Ramos (cell line): ENCODE measurements around the gene NUFIP2.
"Not testable (repeated sequence)": the region's sequence is repeated elsewhere in the genome, so short reads cannot be mapped to it uniquely, and the experiment has no call there.

Experiments used
- in situ Hi-C: fragments of 300-500 bp; cut with MboI; formaldehyde crosslinking; loops from one replicate; pipeline ENCODE4 v1.14.3; 2022; ENCODE audit warnings: low sequenced_read_pairs; ENCODE audit not compliant: unreplicated experiment

NUFIP2 gene

GRCh38 chr17:29283496-29283895 is 10.5 kb downstream of the NUFIP2 start:
- in situ Hi-C loops: loop anchor here (25.0 kb wide), 1 partner anchor 446 kb away; the partner anchor contains the start of gene FAM222B

GRCh38 chr17:29279397-29280070 is 14.4 kb downstream of the NUFIP2 start:
- in situ Hi-C loops: loop anchor here (25.0 kb wide), 1 partner anchor 442 kb away; the partner anchor contains the start of gene FAM222B

- in situ Hi-C loops: loop anchor here (25.0 kb wide), 1 partner anchor 441 kb away; the partner anchor contains the start of gene FAM222B
Measured at GRCh38 chr17:29278692-29279091, 15.3 kb downstream of the NUFIP2 start.

- in situ Hi-C loops: no loop called here
Measured at GRCh38 chr17:29273924-29274323, 20.0 kb downstream of the NUFIP2 start.

GRCh38 chr17:29271980-29272379 is 22.0 kb downstream of the NUFIP2 start:
- in situ Hi-C loops: not testable (repeated sequence)

- in situ Hi-C loops: no loop called here
Measured at GRCh38 chr17:29263916-29264315, 30.0 kb downstream of the NUFIP2 start.

GRCh38 chr17:29257756-29258155 is 36.2 kb downstream of the NUFIP2 start:
- in situ Hi-C loops: no loop called here

- in situ Hi-C loops: no loop called here
Measured at GRCh38 chr17:29256735-29257466, 37.0 kb downstream of the NUFIP2 start.

GRCh38 chr17:29255926-29256522 is 37.9 kb downstream of the NUFIP2 start:
- in situ Hi-C loops: no loop called here

- in situ Hi-C loops: no loop called here
Measured at GRCh38 chr17:29253037-29253436, 40.9 kb downstream of the NUFIP2 start.

- in situ Hi-C loops: no loop called here
Measured at GRCh38 chr17:29252101-29252791, 41.7 kb downstream of the NUFIP2 start.

- in situ Hi-C loops: no loop called here
Measured at GRCh38 chr17:29251184-29251583, 42.8 kb downstream of the NUFIP2 start.

- in situ Hi-C loops: no loop called here
Measured at GRCh38 chr17:29250666-29251065, 43.3 kb downstream of the NUFIP2 start.

- in situ Hi-C loops: no loop called here
Measured at GRCh38 chr17:29248845-29249244, 45.1 kb downstream of the NUFIP2 start.

- in situ Hi-C loops: no loop called here
Measured at GRCh38 chr17:29247219-29247618, 46.7 kb downstream of the NUFIP2 start.

GRCh38 chr17:29246628-29247027 is 47.3 kb downstream of the NUFIP2 start, which contains the start of gene CRYBA1:
Gene CRYBA1, plus strand, starts transcription at chr17:29246859. Its CDS starts 5 bp downstream, at chr17:29246864.
- in situ Hi-C loops: no loop called here

GRCh38 chr17:29245401-29245800 is 48.5 kb downstream of the NUFIP2 start:
- in situ Hi-C loops: no loop called here

- in situ Hi-C loops: no loop called here
Measured at GRCh38 chr17:29243792-29244191, 50.2 kb downstream of the NUFIP2 start.

- in situ Hi-C loops: no loop called here
Measured at GRCh38 chr17:29242790-29243189, 51.2 kb downstream of the NUFIP2 start.

GRCh38 chr17:29242051-29242450 is 51.9 kb downstream of the NUFIP2 start:
- in situ Hi-C loops: no loop called here
